ACHN (cell line): ENCODE results near the gene PCF11.

Experiments used
- DNase-seq: peaks from one replicate; pipeline ENCODE4 v3.0.0-alpha.2; 2015
- in situ Hi-C: cut with HindIII; loops from 2 replicates; pipeline ENCODE4 v1.10.0; 2017; ENCODE audit warnings: low sequenced_read_pairs, low pct_ligation_motif_present, low pct_unique_long_range_greater_than_20kb

The PCF11 gene

GRCh38 chr11:83223457-83223856 lies 66.5 kb downstream of the PCF11 start:
- no peak for DNase-seq
- in situ Hi-C loops, result no loop called here

GRCh38 chr11:83235825-83236224 lies 78.9 kb downstream of the PCF11 start:
- no peak for DNase-seq
- in situ Hi-C loops, result no loop called here
